NCI-H526 (cell line): ENCODE data around the gene SH3BP4.
"Not testable (repeated sequence)": the region's sequence is repeated elsewhere in the genome, so short reads cannot be mapped to it uniquely, and the experiment has no call there.

Experiments used
- DNase-seq, 2 experiments: peaks; one replicate each; lab custom pipeline; 2025; lab: John Stamatoyannopoulos, UW

The SH3BP4 gene

DNA sequence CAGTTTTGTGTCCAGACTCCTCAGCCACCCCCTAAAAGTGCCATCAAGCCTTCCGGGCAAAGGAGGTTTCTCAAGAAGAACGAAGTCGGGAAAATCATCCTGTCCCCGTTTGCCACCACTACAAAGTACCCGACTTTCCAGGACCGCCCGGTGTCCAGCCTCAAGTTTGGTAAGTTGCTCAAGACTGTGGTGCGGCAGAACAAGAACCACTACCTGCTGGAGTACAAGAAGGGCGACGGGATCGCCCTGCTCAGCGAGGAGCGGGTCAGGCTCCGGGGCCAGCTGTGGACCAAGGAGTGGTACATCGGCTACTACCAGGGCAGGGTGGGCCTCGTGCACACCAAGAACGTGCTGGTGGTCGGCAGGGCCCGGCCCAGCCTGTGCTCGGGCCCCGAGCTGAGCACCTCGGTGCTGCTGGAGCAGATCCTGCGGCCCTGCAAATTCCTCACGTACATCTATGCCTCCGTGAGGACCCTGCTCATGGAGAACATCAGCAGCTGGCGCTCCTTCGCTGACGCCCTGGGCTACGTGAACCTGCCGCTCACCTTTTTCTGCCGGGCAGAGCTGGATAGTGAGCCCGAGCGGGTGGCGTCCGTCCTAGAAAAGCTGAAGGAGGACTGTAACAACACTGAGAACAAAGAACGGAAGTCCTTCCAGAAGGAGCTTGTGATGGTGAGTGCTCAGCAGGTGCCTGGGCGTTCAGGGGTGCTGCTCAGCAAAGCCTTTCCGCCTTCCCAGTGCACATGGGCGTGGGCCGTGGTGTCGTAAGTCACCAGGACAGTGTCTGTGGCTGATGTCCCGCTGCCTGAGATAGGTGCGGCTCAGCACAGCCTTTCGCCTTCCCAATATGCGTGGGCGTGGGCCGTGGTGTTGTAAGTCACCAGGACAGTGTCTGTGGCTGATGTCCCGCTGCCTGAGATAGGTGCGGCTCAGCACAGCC lies 91.0 kb downstream of the SH3BP4 start:
- DNase-seq = no peak

DNA sequence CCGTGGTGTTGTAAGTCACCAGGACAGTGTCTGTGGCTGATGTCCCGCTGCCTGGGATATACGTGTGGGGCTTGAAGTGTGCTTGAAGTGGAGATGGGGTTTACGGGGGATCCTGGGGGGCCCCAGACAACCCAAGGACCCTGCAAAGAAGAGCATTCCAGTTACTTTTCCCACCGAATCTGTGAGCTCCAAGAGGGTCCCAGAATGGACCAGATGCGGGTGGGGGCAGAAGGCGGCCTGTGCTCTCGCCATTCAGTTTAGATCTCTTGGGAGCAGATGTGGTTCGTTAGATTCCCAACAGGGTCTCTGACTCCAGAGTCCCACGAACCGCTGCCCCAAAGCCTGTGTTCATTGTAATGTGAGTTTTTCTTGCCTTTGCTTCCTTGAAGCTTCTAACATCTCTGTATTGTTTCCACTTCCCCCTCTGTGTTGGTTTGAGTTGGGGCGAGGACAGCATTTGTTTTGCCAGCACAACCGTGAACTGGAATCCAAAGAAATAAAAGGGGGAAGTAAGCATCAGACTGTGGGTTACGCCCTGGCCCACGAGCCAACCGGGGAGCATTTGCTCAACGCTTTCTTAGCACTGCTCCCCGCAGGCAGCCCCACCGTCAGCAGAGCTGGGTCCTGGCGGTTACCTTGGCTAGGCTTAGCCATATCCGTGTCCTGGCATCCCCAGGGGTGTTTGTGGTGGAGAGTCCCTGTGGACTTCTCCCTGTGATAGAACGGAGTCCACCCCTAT lies 92.1 kb downstream of the SH3BP4 start:
- DNase-seq = no peak

DNA sequence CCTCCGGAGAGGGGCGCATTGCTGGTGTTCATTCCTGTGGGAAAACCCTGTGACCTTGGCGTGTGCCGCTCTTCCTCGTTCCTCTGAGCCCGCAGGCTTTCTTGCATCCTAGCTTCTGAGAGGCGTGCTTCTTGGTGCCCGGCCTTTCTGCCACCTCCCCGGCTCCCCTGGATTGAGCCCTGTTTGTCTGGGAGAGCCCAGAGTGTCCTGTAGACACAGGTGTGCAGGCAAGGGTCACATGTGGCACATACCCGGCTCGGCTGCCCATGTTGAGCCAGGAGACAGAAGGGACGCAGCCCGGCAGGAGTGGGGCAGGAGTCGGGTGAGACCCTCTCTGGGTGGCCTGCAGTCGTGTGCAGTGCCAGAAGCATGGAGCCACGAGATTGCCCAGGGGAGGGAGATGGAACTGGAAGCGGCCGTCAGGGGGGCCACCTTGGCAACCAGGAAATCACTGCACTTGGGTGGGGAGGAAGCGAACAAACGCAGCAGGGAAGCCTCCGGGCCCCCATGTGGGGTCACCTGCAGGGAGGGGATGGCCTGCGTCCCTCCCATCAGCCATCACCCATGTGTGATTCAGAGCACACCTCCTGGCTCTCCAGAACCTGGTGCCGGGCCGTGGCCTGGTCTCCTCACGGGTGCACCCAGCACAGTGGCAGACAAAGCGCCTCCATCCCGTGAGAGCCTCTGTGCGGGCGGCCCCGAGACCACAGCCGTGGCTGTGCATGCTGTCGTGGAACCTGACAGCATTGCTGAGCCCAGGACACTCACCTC lies 92.9 kb downstream of the SH3BP4 start:
- no peak for DNase-seq

DNA sequence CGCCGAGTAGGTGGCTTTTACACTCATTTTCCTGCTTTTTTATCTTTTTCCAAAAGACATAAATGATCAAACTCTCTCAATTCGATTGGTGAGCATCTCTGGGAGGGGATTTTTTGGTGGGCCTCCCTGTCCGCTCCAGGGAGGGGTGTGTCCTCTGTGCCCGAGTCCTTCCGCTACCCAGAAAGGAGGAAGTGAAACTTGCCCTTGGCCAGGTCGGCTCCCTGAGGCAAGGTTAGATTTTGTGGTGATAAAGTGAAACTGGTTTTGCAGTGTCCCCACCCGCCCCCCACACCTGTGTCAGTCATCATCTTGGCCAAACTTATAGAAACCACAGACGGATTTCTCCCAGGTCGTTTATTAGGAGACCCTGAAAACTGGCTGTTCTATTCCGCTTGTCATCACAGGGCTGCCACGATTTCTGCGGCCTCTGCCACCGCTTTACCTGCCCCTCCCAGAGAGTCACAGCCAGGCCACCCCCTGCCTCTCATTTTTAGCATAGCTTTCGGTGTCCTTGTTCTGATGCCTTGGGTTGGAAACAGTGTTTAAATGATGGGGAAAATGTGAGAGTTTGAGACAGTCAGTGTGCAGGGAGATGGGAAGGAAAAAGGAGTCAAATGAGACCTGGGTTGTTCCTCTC lies 93.6 kb downstream of the SH3BP4 start:
- no peak for DNase-seq

DNA sequence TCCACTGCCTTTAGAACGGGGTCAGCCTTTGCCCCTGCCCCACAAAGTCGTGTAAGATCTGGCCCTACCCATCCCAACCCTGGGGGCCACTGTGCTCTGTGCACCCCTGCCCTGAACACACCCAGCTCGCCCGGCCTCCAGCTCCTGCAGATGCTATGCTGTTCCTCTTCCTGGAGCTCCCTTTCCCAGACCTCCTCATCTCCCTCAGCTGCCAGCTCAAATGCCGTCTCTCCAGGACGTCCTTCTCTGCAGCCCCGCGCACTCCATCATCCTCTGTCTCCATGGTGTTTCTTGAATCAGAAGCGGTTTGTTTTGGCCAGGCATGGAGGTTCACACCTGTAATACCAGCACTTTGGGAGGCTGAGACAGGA lies 94.1 kb downstream of the SH3BP4 start:
- no peak for DNase-seq

DNA sequence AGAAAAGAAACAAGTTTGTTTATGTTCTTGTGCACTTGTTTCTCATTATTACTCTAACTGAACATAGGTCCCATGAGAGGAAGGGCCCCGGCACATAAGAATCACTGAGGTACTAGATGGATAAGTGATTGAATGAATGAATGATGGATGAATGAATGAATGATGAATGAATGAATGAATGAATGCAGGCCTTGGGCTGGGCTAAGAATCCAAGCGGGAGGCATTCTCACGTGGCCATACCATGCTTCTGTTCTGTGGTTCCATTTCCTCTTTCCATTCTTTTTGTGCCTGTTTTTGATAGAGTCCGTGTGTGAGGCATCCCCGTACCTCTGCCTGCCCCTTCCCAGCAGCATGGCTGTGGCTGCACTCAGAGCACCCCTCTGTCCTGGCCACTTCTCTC lies 94.8 kb downstream of the SH3BP4 start:
- DNase-seq = no peak

DNA sequence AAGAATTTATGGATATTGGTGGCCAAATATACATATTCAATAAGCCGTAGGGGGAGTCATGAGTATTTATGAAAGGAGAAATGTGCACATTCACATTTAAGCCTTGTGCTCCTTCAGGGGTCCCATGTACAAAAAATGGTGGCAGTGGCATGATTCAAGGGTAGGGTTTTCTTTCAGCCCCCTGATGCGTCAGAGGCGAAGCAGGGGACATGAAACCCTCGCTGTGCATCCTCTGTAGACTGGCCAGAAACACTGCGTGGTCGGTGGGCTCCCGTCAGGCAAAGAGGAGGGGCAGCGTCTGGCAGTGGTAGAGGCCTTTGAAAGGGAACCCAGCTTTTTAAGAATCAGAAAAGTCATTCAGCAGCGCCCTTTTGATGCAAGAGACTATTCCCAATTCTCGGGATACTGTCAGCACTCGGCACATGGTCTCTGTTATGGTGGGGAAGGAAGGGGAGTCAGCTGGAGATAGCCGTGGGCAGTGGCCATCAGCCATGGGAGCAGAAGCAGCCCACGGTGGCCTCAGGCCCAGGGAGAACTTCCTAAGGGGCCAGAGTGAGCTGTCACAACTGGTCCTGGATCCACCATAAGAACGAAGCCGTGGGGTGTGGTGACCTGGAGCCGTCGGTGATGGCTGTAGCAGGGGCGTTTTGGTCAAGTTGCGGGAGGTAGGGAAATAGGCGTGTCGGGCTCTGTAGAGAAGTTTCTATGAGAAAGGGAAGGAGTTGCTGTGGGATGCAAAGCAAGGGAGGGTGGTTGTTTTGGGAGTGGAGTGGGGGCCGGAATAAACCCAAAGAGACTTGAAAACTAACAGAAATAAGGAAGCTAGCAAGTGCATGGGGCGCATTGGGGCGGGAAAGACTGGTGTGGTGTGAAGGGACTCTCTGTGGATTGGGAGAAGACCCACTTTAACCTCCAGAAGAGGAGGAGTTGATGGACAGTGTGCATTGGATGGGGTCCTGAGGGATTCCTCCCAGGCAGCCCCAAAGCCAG lies 95.6 kb downstream of the SH3BP4 start:
- no peak for DNase-seq

DNA sequence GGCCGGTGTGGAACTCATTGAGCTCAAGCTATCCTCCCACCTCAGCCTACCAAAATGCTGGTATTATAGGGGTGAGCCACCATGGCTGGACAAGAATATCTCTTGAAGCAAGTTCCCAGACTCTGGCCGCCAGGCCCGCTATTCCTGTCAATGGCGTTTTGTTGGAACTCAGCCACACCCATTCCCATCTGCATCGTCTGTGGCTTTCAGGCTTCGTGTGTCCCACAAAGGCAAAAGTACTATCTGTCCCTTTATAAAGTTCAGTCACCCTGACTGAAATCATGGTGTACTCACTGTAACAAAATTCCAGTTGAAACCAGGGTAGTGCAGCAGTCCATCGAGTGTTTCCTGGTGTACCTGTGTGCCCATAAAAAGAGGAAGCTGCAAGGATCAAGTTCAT lies 96.7 kb downstream of the SH3BP4 start:
- no peak for DNase-seq

DNA sequence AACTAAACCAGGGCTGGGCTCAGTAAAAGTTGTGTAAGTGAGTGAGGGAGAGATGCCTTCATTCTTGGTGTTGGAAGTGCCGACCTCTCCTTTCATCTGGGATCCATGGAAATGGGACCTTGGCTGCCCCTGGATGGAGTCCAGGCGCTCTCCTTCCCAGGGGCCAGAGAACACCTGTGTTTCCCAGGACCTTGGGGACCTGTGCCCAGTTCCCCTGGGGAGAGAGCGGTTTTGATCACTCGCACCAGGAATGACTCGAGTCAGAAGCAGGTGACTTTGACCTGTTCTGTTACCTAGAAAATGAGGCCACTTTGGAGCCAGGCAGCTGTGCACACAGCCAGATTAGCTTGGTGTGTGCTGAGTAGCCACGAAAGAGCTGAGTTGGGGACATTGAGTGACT lies 97.3 kb downstream of the SH3BP4 start:
- no peak for DNase-seq

DNA sequence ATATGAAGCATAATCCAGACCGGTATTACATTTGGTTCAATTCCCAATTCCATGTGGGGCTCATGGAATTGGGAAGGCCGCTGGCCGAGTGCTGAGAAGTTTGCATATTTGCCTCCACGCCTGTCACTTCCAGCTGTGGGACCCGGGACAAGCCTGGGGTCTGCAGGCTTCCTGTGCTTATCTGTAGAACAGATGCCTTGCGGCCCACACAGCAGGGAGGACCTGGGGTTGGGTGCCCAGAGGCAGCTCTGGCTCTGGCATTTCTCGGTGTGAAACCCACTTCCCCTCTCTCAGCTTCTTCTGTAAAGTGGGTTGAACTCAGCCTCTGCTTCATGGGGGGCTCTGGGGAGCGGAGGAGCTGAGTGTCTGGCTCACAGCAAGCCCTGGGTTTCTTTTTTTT lies 97.9 kb downstream of the SH3BP4 start:
- no peak for DNase-seq

DNA sequence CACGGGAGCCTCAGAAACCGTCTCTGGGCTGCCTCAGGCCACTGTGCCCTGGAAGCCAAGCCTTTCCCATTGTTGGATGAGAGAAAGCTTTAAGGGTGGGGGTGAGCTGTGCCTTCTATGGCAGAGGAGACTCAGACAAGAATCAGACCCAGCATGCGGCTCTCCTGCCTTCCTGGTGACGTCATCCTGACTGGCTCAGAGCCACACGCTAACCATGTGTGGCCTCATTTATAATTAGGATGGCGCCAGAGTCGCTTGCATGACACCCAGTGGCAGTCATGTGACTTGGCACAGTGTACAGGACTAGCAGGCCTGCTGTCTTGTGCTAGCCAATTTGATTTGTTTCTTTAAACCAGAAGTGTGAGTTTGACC lies 99.1 kb downstream of the SH3BP4 start:
- peak in 1 of 2 experiments; percentile 27 for DNase-seq

DNA sequence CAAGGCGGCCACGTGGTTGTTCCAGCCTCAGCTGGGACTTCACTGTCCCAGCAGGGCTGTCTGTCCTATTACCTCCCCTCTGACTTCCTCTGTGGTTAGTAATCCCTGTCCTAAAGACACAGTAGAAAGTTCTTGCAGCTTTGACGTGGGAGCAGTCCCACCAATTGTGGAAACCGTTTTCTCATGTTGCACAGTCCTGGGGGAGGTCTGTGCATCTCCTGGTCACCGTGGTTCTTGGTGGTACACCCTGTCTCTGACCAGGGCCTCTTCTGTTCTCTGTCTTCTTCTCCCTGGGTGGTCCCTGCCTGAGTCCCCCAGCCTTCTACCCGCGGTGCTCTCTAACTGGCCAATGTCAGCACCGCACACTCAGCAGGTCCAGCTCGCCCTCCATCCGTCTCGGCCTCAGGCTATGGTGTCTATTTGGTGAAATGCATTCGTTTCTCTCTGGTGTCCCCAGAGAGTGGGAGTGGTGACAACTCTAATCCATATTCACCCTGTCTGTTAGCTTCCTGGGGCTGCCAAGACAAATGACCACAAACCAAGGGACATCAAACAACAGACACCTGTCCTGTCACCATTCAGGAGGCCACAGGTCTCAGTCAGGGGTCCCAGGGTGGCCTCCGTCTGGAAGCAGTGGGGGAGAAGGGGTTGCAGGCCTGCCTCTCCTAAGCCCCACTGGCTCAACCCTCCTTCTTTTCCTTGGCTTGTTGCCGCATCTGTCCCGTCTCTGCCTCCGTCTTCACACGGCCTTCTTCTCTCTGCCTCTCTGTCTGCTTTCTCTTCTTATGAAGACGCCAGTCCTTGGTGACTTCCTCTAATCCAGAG lies 99.8 kb downstream of the SH3BP4 start:
- no peak for DNase-seq

DNA sequence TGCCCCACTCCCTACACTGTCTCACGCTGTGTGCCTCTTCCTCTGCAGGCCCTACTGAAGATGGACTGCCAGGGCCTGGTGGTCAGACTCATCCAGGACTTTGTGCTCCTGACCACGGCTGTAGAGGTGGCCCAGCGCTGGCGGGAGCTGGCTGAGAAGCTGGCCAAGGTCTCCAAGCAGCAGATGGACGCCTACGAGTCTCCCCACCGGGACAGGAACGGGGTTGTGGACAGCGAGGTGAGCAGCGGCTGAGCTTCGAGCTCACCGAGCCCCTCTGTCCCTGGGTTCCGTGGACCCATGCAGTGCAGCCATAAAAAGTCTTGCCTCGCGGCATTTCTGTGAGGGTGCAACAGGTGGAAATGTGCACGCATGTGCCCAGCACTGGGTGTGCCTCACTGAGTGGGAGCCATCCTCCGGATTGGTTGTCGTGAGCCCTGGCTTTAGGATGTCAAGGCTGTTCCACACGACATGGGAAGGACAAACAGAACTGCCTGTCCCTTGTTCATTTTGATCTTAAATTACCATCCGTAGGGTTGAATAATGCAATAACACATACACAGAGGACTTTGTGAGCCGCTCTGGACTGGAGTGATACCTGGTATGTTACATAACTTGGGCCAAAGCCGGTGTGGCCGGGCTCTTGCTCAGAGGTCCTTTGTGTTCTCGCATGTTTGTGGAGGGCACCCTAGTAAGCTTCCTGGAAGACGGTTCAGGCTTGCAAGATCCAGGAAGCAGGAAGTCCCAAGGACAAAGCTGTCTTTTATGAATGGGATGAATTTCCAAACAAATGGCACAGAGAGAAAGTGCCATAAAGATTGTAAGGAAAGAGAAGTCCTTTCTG lies 100.9 kb downstream of the SH3BP4 start:
- DNase-seq = no peak

DNA sequence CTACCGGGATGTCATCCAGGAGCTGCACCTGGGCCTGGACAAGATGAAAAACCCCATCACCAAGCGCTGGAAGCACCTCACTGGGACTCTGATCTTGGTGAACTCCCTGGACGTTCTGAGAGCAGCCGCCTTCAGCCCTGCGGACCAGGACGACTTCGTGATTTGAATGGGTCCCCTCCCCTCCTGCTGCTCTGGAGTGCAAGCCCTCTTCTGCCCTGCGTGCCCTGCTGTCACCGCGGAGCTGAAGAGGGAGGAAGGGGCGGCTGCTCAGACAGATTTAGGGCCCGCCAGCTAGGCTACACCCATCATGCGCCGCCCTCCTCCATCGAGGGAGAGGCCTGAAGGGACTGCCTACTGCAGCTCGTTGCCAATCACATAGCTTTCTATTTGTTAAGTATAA lies 101.8 kb downstream of the SH3BP4 start:
- DNase-seq = no peak

DNA sequence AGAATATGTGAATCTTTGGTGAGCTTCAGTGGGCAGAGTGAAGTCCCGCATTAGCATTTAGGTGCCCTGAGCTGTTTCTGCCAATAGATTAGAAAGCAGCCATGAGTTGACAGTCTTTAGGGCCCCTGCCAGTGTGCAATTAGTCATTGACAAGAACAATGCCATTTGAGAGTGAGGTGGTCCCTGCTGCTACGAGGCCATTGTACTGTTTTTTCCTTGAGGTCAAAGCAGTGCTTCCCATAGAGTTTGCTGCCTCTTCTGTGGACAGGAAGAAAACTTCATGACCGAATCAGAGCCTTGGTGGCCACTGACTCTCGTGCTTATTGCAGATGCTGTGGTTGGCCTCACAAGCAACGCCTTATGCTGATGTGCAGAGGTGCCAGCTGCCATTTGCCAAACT lies 102.7 kb downstream of the SH3BP4 start:
- no peak for DNase-seq

DNA sequence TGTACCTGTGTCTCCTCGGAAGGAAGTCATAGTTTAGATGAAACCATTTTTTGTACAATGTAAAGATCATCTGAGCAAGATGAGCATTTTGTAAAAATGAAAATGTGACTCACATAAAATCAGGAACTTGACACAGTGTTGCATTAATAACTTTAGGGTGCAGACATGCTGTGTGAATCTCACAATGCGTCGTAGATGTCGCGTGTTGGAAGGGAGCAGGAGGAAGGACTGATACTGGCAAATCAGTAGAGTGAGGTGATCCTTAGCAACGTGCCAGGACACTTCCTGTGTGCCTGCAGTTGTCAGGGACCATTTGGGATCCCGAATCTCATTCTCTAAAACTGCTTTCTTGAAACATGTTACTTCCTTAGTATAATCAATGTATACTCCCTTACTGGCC lies 103.1 kb downstream of the SH3BP4 start:
- no peak for DNase-seq

DNA sequence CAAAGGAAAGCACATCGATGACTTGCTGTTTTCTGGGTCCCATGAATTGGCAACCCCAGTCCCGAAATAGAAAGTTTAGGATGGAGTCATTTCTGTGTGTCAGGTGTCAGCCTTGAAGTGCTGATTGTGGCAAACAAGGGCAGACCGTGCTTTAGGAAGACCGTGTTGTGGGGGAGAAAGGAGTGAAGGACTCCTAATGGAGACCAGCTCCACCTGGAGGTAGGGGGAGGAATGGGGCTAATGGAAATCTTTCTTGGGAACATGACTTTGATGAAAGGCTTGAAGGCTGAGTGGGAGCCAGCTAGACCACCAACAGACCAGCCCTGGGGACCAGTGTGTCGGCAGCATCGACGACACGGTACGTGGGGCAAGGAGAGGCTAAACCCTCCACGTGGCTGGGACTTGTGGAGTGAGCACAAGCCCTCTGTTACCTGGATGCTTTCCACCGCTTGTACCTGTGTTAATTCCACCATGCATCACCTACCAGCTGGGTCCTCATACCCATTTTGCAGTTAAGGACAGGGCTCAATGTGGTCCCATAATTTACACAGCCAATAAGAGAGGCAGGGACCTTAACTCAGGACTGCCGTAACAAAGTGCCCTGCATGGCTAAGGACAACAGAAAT lies 104.2 kb downstream of the SH3BP4 start:
- peak in 1 of 2 experiments; percentile 55 for DNase-seq

DNA sequence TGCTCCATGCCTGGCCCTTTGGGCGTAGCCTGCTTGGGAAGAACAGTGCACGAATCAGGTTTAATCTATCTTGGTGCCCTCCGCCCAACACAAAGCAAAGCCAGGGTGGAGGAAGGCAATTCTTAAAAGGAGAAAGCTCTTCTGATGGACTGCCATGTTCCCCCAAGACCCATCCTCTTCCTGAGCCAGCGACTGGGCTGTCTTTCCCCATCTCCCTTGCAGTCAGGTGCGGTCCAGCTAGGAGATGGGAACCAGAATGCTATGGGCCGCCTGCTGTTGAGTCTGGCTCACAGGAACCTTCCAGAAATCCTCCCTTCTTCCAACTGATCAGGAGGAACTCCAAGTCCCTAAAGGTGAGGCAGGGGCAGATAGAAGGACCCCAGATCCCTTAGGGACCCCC lies 105.0 kb downstream of the SH3BP4 start:
- DNase-seq = no peak

DNA sequence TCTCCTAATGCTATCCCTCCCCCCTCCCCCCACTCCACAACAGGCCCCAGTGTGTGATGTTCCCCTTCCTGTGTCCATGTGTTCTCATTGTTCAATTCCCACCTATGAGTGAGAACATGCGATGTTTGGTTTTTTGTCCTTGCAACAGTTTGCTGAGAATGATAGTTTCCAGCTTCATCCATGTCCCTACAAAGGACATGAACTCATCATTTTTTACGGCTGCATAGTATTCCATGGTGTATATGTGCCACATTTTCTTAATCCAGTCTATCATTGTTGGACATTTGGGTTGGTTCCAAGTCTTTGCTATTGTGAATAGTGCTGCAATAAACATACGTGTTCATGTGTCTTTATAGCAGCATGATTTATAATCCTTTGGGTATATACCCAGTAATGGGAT lies 105.8 kb downstream of the SH3BP4 start:
- DNase-seq = not testable (repeated sequence)
